ENCODE results near the gene CLHC1.
"Not testable (repeated sequence)": the region's sequence is repeated elsewhere in the genome, so short reads cannot be mapped to it uniquely, and the experiment has no call there.

DNA sequence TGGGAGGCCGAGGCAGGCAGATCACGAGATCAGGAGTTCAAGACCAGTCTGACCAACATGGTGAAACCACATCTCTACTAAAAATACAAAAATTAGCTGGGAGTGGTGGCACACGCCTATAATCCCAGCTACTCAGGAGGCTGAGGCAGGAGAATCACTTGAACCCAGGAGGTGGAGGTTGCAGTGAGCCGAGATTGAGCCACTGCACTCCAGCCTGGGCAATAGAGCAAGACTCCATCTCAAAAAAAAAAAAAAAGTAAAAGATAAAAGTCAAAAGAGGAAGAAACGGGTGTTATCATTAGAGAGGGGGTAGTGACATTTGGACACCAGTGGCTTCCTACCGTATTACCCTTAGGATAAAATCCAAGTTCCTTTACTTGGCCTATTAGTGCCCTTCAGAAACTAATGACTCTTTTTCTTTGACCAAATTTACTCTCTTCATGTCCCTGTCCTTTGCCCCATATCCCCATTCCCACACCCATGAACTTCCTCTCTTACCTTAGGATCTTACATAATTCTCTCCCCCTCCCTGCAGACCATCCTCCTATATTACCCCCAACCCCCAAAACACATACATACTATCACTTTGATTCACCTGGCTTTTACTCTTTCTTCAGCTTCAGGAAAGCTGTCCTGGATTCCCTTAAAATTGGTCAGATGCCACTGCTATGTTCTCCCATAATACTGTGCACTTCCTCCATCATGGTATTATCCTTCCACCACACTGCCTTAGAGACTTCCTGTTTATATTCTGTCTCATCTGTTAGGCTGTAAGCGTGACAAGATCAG, 4.5 kb downstream of the CLHC1 start:
- TF ChIP-seq EZH2 (optimal IDR thresholded peaks at IDR 0.05; ENCODE audit: low read depth, low read length); EZH2phosphoT487 (IDR thresholded peaks at IDR 0.05; ENCODE audit: low read length): not testable (repeated sequence)
- TF ChIP-seq, protein P1, sequence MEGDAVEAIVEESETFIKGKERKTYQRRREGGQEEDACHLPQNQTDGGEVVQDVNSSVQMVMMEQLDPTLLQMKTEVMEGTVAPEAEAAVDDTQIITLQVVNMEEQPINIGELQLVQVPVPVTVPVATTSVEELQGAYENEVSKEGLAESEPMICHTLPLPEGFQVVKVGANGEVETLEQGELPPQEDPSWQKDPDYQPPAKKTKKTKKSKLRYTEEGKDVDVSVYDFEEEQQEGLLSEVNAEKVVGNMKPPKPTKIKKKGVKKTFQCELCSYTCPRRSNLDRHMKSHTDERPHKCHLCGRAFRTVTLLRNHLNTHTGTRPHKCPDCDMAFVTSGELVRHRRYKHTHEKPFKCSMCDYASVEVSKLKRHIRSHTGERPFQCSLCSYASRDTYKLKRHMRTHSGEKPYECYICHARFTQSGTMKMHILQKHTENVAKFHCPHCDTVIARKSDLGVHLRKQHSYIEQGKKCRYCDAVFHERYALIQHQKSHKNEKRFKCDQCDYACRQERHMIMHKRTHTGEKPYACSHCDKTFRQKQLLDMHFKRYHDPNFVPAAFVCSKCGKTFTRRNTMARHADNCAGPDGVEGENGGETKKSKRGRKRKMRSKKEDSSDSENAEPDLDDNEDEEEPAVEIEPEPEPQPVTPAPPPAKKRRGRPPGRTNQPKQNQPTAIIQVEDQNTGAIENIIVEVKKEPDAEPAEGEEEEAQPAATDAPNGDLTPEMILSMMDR (IDR thresholded peaks at IDR 0.05; ENCODE audit: low read length), result not testable (repeated sequence)
